Right lung (tissue), 5 donors: ENCODE measurements around the gene ACSL6. TPM values are rescaled to one million over a fixed set of nuclear protein-coding genes. Genes with fewer than 3 reads are reported as not detected.

Experiments
- DNase-seq, 2 donors: peaks; one replicate each; pipeline ENCODE4 v3.0.0-alpha.2; 2013
- polyA plus RNA-seq, 5 donors: library from polyadenylated mRNA; unstranded; fragments of 120-200 nt; gene quantifications; one replicate each; pipeline versions ENCODE4 v1.2.1 to v1.2.3, GENCODE V29; 2013; ENCODE audit warnings: inconsistent platforms in 1 of 5, low replicate concordance in 1 of 5; ENCODE audit not compliant: insufficient read length in 5 of 5, insufficient read depth in 1 of 5

Gene ACSL6
- polyA plus RNA-seq, 5 donors, result 0.35 to 2.7 (median 1.0) TPM

GRCh38 chr5:132000677-132001453 is 10.6 kb downstream of the ACSL6 start:
- no peak for DNase-seq

- no peak for DNase-seq
Observed at GRCh38 chr5:132000241-132000490, 11.3 kb downstream of the ACSL6 start.

- no peak for DNase-seq
Observed at GRCh38 chr5:131999441-132000240, 11.8 kb downstream of the ACSL6 start.

- DNase-seq, result no peak
Observed at GRCh38 chr5:131999041-131999440, 12.4 kb downstream of the ACSL6 start.

GRCh38 chr5:131998431-131999040 is 12.9 kb downstream of the ACSL6 start:
- no peak for DNase-seq

DNA sequence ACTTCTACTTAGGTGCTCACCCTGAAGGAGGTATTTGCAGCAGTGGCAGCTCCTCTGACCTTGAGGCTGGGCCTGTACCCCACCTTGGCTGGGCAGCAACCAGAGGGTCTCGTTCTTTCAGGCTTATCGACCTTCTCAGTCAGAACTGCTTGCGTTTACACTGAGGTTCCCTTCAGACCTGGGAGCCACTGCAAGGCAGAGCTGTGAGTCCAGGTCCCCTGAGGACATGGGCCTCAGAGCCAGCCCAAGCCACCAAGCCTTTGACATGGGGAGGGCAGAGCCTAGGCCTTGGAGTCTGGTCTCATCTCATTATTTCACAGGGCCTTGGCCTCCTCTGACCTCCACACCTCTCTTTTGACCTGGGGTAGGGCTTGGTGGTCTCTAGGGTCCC is 13.7 kb downstream of the ACSL6 start:
- DNase-seq, result no peak

DNA sequence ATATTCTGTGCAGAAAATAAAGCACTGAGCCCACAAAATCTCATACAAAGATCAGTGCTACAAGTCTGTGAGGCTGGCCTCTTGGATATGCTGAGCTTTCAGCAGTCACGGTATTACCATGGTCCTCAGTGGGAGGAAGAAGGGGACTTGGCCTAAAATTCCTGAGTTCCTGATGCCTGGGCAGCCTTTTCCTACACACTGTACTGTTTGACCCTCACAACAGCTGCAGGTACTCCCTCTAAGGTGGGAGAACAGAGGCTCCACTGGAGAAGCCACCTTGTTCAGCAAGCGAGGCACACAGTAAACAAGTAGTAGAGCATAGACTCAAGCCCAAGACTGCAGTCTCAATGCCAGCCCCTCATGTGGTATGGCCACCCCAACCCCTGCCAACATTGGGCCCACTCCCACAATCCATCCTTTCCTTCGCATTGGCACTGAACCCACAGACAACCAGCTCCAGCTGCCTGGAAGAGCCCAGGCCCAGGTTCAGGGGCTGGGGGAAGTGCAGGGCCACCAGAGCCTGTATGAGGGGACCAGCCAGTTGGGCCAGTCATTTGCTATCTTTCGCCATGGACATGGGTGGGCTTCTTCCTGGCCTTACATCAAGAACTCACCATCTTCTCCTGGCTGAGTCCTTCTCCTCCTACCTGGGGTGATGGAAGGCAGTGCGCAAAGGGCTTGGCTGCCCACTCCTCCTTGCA is 14.3 kb downstream of the ACSL6 start:
- DNase-seq, result no peak

- no peak for DNase-seq
Observed at GRCh38 chr5:131996210-131997025, 15.0 kb downstream of the ACSL6 start.

GRCh38 chr5:131994533-131995226 is 16.8 kb downstream of the ACSL6 start:
- DNase-seq, result no peak

DNA sequence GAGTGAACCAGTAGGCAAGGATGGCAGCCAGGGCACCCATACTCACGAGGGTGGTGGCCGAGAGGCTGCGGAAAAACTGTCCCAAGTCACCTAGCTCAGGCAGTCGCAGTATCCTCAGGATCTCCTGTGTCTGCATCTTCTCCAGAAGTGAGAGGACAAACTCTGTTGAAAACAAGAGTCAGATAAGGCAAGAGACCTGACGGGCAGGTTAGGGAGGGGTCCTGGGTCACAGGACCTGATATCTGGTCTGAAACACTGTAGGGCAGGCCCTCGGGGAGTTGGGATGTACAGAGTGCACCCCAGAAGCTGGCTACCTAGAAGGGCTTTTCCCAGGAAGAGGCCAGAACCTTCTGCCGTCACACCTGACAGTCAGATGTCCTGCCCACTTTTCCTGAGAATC is 17.4 kb downstream of the ACSL6 start:
- no peak for DNase-seq

- DNase-seq, result no peak
Observed at GRCh38 chr5:131993676-131994075, 17.8 kb downstream of the ACSL6 start.

DNA sequence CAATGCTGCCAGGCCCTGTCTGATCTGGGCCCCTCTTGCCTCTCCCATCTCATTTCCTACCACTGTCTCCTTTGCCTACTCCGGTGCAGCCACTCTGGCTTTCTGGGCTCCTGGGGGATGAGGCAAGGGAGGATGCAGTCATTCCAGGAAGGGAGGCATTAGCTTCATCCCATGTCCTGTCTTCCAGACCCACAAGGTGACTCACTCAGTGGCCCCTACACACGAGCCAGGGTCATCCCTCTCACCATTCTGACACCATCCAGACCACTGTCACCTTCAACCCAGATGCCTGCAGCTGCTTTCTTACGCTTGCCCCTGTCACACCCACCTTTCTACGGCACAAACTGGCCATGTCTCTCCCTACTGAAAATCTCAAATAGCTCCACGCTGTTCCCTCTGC is 19.1 kb downstream of the ACSL6 start:
- no peak for DNase-seq

- DNase-seq, result no peak
Observed at GRCh38 chr5:131991593-131992324, 19.7 kb downstream of the ACSL6 start.

DNA sequence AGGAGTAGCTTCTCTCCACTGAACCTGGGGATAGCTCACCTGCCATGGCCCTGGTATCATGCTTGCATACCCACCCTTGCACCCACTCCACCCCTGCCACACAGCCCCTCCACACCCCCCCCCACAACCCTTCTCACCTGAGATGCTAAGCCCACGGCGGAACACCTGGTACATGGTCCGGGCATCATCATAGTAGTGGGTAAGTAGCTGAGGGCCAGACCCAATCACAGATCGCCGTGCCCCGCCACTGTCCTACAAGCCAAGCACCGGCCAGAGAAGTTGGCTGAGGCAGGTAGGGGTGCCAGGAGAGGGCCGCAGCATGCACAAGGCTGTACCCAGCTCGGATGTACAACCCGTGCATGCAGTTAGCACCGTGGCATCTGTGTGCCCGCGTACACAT is 20.7 kb downstream of the ACSL6 start:
- no peak for DNase-seq

DNA sequence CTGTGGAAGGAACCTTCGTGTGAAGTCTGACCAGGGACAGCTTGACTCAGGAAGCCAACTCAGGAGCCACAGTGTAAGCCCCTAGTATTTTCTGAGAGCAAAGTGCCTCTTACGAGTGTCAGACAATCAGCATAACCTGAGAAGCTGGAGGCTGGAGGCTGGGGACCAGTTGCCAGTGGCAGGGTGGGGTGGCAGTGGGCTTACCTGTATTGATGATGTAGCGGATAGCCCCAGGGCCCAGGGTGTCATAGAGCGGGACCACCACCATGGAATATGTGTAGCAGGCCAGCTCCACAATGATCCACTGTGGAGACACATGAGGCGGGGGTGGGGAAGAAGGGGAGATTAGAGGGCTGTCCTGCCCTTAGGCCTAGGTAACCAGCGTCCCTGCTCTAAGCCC is 22.9 kb downstream of the ACSL6 start:
- DNase-seq, result no peak

GRCh38 chr5:131987251-131987650 is 24.2 kb downstream of the ACSL6 start:
- DNase-seq, result no peak

GRCh38 chr5:131986161-131986912 is 25.1 kb downstream of the ACSL6 start:
- DNase-seq, result no peak

- DNase-seq, result no peak
Observed at GRCh38 chr5:131984956-131985665, 26.3 kb downstream of the ACSL6 start.
